EL (cell line): ENCODE measurements around the gene HOXD10.

ENCODE experiments used
- DNase-seq: peaks from one replicate; pipeline ENCODE4 v3.0.0-alpha.2; 2016

HOXD10 gene

DNA sequence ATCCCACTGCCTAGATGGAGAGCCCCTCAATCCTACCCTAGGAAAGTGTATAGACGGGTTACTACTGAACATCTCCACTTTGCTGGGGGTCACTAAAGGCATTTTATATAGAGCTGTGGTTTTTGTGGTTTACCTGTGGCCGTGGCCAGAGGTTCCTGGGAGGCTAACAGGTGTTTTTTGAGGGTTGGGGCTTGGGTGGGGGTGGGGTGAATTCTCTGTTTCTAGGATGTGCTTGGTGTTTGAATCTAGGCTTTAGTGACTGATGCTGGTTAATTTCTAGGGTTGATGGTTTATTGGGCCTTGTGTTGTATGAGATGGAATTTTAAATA lies 20.6 kb downstream of the HOXD10 start:
- DNase-seq: no peak

GRCh38 chr2:176137906-176138305 lies 21.3 kb downstream of the HOXD10 start:
- no peak for DNase-seq

- no peak for DNase-seq
Measured at GRCh38 chr2:176138526-176138922, 21.9 kb downstream of the HOXD10 start.

DNA sequence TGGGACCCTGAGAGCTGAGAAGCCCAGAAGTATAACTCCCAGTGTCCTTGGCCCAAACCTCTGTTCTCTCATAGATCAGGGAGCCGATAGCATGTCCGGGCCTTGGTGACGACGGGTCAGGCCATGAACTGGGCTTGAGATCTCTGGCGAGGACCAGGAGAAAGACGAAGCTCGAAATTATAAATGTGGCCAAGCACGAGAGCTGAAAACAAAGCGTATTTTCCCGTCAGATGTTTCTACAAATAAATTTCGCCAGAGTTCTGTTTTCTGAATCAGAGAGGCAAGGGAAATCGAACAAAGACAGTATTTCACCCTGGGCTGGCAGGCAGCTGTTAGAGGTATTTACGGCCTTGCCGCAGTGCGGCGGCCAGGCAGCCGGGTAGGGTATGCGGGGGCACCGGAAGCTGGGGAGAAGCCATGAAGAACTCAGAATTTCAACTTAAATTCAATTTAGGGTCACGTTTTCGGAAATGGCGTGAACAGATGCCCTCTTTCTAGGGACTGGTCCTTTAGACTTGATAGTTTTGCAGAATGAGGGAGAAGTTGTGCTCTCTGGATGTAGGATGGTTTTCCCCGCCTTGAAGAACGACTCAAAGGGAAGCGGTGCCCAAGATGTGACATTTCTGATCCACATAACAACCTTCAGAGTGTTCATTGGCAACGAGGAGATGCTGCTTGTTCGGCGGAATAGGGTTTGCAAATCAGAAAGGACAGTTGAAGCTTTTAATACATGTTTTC lies 22.5 kb downstream of the HOXD10 start:
- DNase-seq: no peak

- no peak for DNase-seq
Measured at GRCh38 chr2:176139661-176140512, 23.3 kb downstream of the HOXD10 start.

DNA sequence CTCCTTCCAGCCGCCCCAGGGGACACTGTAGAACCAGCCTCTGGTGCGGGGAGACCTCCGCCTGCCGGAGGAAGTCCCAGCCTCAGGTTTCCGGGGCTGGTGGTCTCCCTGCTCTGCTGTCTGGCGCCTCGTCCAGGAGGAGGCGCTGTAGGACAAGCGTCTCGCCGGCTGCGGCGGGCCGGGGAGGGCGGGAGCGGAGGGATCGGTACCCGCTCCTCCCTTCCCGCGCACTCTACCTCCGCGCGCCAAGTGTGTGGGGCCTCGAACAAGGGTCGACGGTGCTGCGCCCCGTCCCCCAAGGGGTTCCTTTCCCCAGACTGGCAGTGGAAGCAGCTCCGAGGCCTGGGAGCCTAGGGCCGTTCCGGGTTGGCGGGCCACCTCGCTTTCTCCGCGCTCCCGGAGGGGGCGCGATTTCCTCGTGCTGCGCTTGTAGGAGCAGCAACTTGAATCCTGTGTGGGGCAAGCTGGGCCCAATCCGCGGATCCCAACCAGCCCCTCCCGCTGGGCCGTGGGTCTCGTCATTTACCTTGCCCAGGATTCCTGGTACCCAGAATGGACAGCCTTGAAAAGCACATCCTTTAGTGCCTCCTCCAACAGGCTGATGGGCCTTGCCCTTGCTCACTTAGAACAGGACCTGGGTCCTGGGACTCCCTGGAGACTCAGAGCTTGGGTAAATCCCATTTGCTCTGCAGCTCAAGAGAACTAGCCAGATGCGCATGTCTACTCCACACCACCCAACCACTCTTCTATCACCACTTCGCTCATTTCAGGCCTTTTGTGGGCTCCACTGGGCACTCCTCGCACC lies 24.1 kb downstream of the HOXD10 start:
- peak; percentile 75 for DNase-seq

DNA sequence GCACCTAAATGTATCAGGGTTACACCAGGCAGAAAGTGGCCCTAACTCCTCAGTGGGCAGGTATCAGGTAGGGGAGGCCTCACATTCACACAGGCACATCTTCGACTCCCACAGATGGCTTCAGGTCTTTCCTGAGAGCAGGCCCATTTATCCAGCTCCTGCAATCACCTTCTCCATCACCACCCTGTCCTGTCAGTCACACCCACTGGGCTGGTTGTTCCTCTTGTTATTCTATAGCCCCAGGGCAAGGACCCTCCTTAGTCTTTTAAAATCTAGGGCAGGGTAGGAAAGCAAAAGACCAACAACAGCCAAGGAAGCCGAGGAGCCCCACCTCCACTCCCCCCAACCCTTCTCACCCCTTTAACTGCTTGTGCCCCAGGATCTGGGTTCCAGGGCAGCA lies 25.7 kb downstream of the HOXD10 start:
- no peak for DNase-seq

DNA sequence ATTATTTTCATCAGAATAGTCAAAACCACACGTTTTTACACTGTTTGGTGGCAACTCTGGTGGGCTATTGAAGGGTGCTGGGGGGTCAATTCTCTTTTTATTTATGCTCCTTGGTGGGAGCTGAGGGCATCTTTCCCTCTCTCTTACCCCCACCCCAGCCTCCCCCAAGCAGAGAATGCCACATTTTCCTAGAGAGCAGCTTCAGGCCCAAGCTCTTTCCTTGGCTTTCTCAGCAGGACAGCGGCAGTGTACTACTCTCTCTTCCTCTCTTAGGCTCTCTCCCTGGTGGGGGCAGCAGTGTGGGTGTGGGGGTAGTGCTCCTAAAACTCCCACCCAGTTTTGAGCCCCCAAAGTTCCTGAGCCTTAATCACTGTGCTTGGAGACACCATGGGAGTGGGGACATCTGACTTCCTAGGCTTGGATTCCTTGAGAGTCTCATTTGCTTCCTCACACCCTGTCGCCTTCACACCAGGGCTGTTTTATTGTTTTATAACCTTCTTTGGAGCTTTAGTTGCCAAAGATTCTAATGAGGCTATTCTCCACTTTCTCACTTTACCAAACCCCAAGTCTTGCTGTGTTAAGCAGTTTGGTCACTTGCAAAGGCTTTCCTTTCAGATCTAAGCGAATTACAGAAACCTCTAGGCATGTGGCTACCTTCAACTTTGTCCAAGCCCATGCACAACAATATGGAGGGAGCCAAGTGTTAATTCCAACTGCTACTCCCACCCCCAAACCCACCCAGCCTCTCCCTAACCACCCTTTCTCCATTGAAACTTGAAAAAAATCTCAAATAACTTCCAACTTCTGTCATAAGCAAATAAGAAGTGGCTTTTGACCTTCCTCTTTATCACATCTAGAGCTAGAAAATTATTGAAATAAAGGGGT lies 28.7 kb downstream of the HOXD10 start:
- no peak for DNase-seq

- DNase-seq: no peak
Measured at GRCh38 chr2:176146101-176146500, 29.5 kb downstream of the HOXD10 start.

DNA sequence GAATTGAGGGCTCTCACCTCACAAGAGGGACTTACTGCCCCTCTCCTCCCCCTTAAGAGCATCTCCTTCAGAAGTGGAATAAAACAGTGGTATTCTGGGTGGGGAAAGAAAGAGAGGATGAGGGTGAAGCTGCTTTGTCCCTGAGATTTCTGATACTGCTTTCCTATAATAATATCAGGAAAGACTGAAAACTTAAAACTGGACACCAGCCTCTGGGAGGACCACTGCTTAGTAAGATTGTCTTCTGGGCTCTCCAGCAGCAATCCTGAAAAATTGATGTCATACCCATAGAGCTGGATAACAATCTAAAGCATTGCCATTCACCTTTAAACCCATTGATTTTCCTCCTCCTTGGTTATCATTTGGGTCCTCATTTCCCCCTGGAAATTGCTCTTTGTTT lies 30.1 kb downstream of the HOXD10 start:
- DNase-seq: no peak

GRCh38 chr2:176147210-176147799 lies 30.7 kb downstream of the HOXD10 start:
- no peak for DNase-seq

- no peak for DNase-seq
Measured at GRCh38 chr2:176147800-176148496, 31.4 kb downstream of the HOXD10 start.

DNA sequence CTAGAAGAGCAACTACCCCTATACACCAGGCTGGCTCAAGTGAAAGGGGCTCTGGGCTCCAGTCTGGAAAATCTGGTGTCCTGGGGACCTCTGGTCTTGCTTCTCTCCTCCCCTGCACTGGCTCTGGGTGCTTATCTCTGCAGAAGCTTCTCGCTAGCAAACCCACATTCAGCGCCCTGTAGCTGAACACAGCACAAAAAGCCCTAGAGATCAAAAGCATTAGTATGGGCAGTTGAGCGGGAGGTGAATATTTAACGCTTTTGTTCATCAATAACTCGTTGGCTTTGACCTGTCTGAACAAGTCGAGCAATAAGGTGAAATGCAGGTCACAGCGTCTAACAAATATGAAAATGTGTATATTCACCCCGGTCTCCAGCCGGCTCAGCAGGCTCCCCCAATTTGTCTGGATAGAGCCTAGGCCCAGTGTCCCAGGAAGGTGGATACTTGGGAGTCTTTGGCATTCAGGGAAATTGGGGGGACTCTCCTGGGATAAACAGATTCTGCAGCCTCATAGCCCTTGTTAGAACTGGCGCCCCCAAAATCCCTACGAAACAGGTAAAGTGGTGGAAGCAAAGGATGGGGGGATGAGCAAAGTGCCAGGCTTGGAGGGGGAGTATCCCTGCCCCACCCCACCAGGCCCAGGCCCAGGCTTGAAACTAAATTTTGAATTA lies 32.3 kb downstream of the HOXD10 start:
- DNase-seq: no peak

GRCh38 chr2:176149481-176149938 lies 32.9 kb downstream of the HOXD10 start:
- no peak for DNase-seq

GRCh38 chr2:176149939-176150583 lies 33.5 kb downstream of the HOXD10 start:
- DNase-seq: no peak

DNA sequence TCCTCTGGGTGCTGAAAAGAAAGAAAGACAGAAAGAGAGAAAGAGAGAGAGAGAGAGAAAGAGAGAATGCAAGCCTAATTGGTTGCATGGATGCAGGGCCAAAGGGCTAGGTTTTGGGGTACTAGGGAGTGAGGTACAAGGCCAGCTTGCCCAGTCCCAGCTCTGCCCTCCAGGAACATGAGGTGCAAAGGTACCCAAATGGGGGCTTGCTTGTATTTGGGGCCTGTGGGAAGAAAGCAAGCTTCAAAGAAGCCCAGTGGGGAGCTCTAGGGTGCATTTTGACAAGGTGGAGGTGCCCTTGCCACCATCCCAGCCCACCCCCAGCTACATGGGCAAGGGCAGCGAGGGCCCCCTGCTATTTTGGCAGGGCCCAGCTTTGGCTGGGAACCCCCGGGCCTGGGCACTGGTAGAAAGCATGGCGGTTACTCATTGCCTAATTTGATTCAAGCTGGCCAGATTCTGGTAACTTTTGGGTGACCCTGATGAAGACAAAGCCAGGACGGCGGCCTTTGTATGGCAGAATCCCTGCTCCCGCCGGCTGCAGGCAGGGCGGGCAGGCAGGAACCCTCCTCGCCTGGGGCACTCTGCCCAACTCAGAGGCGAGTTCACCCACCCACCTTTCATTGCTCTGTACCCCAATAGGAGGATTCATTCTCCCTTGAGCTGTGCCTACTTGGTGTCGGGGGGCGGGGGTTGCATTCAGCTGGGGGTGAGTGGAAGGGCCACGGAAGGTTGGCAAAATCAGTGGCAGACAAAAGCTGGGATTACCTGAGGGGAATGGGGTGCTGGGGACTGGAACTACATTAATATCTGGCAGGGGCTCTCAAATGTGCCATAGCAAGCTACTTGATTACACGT lies 34.2 kb downstream of the HOXD10 start:
- DNase-seq: no peak

GRCh38 chr2:176151442-176152287 lies 35.1 kb downstream of the HOXD10 start, which contains the start of gene HOXD4:
Gene HOXD4, plus strand, starts transcription at chr2:176151550. Its CDS starts 84 bp downstream, at chr2:176151634.
- no peak for DNase-seq
